Heart left ventricle (tissue), 13 donors: Measurements from ENCODE around the gene MCC.

Source experiments
- CTCF ChIP-seq, 12 donors: fragments of 200-600 bp; sonication (generic) in 4 of 12; IDR thresholded peaks; one replicate each; pipeline versions ENCODE4 v1.5.0 to v1.8.0; 2018 to 2022; ENCODE audit warnings: antibody characterized with exemption in 12 of 12, mild to moderate bottlenecking in 5 of 12
- POLR2A ChIP-seq, 2 donors: fragments of 450-650 bp; IDR thresholded peaks; one replicate each; pipeline ENCODE4 v1.6.1; 2017; ENCODE audit warnings: antibody characterized with exemption in 2 of 2, mild to moderate bottlenecking in 2 of 2, moderate library complexity in 2 of 2
- donor health status: ischemic (EF 13 %, LVEDD 7.1; RV severe dilation, severe dysfunction).
- donor health status: DM: no; HTN: yes; CAD: no.
- donor health status: DM: no; HTN: no; CAD: no.
- donor health status: ischemic (EF 25% LVEDD 6.9; RV normal size, moderate dysfunction).
- donor health status: ischemic (EF 25% LVEDD 5.7; RV mildly dilated, moderate dysfunction).
- donor health status: ischemic (EF 35%, LVEDD 5.7; RV mildly dilated, moderate dysfunction).
- donor health status: nonischemic (EF 11% LVEDD 7.7; RV severe dilation, severe dysfunction).
- donor health status: DM: yes; HTN: yes; CAD: no.
- donor health status: PGD.
- donor health status: ischemic (EF 29% LVEDD 5.4; RV normal size, mild dysfunction).
- donor health status: nonischemic (EF 23%, LVEDD 6.1; RV moderate dilation, normal function).

GRCh38 chr5:113317636-113318035 lies 170.6 kb downstream of the MCC start:
- TF ChIP-seq POLR2A (IDR thresholded peaks at IDR 0.05) = no peak
- no peak for TF ChIP-seq CTCF (IDR thresholded peaks at IDR 0.05)
